ENCODE data around the gene ZRANB3.

- TF ChIP-seq CTCF (IDR thresholded peaks at IDR 0.05) (no peak), EP300 (IDR thresholded peaks at IDR 0.05) (no peak)
These were observed 390.4 kb downstream of the ZRANB3 start for GRCh38 chr2:135140606-135141005.

All from ovary (tissue), 3 donors.